Upper lobe of right lung (tissue), 1 donor: ENCODE results near the gene DIO1. TPM values are rescaled to one million over a fixed set of nuclear protein-coding genes. Genes with fewer than 3 reads are reported as not detected.
"Not testable (repeated sequence)": the region's sequence is repeated elsewhere in the genome, so short reads cannot be mapped to it uniquely, and the experiment has no call there.

Source experiments
- ATAC-seq: fragments of 200-7000 bp; cut with Tn5 transposase; one replicate; pipeline ENCODE4 v1.9.1; 2020; ENCODE audit warnings: mild to moderate bottlenecking, moderate library complexity
- DNase-seq: peaks from one replicate; pipeline ENCODE4 v3.0.0-alpha.2; 2020
- H3K27ac ChIP-seq: fragments of 200-600 bp; one replicate; pipeline ENCODE4 v1.8.0; 2022
- H3K27me3 ChIP-seq: fragments of 200-600 bp; one replicate; pipeline ENCODE4 v1.8.0; 2022; ENCODE audit warnings: mild to moderate bottlenecking
- H3K36me3 ChIP-seq: fragments of 200-600 bp; one replicate; pipeline ENCODE4 v1.8.0; 2022
- H3K4me1 ChIP-seq: fragments of 200-600 bp; one replicate; pipeline ENCODE4 v1.8.0; 2022
- H3K4me3 ChIP-seq: fragments of 200-600 bp; one replicate; pipeline ENCODE4 v1.8.0; 2022; ENCODE audit warnings: mild to moderate bottlenecking
- H3K9me3 ChIP-seq: fragments of 200-600 bp; one replicate; pipeline ENCODE4 v1.8.0; 2022
- intact Hi-C: fragments of 100-400 bp; cut with DNase I; formaldehyde crosslinking; loops from one replicate; pipeline ENCODE4 v1.11.0; 2022
- total RNA-seq: library from RNA; stranded (reverse); fragmentation: NEBNext Ultra II Directional; extraction: Animal tissue kit (Norgen Biotek cat#: 25700); gene quantifications from one replicate; pipeline ENCODE4 v1.2.1, GENCODE V29; 2021
- TF ChIP-seq, protein P1 (sequence below): fragments of 200-600 bp; IDR thresholded peaks from one replicate; pipeline ENCODE4 v1.8.0; 2022; ENCODE audit warnings: antibody characterized with exemption
- donor health status: DM: no; HTN: yes; CAD: no; lungs with severe emphysema.

The DIO1 gene
- total RNA-seq, 1 donor from 2014 or later = not detected

DNA sequence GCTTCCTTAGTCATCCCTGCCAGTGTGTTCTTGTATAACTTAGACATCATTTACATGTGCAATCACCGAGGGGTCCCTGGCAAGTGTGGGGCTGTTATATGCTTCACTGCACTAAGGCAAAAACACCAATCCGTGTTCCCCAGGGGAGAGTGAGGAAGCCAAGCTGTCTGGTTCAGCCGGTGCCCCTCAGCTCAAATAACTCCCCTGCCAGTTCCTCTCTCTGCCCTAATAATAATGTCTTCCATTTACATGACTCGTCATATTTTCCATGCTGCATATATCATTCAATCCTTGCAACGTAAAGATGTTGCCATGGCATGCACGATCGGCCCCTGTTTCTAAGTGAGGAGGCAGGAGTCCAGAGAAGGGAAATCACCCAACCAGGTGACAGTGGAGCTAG lies 31.5 kb upstream of the DIO1 start:
- ATAC-seq = no peak
- no peak for DNase-seq
- no peaks in the 10 kb centered on the region for H3K9me3 ChIP-seq
- H3K27ac ChIP-seq = no peak overlapping the region
- intact Hi-C loops = loop anchor here (10.0 kb wide), 1 partner anchor 102 kb away; no protein-coding TSS in a partner anchor
- no peaks in the 10 kb centered on the region for H3K27me3 ChIP-seq
- peaks cover 55% of the 10 kb centered on the region for H3K36me3 ChIP-seq
- TF ChIP-seq, protein P1, sequence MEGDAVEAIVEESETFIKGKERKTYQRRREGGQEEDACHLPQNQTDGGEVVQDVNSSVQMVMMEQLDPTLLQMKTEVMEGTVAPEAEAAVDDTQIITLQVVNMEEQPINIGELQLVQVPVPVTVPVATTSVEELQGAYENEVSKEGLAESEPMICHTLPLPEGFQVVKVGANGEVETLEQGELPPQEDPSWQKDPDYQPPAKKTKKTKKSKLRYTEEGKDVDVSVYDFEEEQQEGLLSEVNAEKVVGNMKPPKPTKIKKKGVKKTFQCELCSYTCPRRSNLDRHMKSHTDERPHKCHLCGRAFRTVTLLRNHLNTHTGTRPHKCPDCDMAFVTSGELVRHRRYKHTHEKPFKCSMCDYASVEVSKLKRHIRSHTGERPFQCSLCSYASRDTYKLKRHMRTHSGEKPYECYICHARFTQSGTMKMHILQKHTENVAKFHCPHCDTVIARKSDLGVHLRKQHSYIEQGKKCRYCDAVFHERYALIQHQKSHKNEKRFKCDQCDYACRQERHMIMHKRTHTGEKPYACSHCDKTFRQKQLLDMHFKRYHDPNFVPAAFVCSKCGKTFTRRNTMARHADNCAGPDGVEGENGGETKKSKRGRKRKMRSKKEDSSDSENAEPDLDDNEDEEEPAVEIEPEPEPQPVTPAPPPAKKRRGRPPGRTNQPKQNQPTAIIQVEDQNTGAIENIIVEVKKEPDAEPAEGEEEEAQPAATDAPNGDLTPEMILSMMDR = no peak
- H3K4me1 ChIP-seq = no peaks in the 10 kb centered on the region
- no peak overlapping the region for H3K4me3 ChIP-seq

DNA sequence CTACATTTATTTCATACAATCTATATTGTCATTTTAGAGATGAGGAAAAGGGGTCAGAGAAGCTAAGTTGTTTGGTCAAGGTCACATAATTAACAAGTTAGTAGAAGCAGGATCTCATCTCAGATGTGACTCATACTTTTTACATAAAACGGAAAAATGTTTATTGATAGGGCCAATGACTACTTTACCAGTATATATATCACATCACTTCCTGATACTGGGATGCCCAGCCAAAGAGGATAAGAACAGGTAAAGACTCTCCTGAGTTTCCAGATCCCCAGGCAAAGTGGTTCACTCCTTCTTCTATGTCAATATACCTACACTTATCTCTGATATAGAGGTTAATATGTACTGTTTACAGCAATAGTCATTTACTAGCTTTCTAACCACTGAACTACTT lies 25.4 kb upstream of the DIO1 start:
- no peak for DNase-seq
- intact Hi-C loops = loop anchor here (10.0 kb wide), 1 partner anchor 96 kb away; no protein-coding TSS in a partner anchor
- H3K4me3 ChIP-seq = no peak overlapping the region
- H3K9me3 ChIP-seq = no peaks in the 10 kb centered on the region
- H3K27me3 ChIP-seq = no peaks in the 10 kb centered on the region
- no peak for ATAC-seq
- H3K4me1 ChIP-seq = no peaks in the 10 kb centered on the region
- no peak overlapping the region for H3K27ac ChIP-seq
- TF ChIP-seq, protein P1 = no peak
- H3K36me3 ChIP-seq = peaks cover 86% of the 10 kb centered on the region

DNA sequence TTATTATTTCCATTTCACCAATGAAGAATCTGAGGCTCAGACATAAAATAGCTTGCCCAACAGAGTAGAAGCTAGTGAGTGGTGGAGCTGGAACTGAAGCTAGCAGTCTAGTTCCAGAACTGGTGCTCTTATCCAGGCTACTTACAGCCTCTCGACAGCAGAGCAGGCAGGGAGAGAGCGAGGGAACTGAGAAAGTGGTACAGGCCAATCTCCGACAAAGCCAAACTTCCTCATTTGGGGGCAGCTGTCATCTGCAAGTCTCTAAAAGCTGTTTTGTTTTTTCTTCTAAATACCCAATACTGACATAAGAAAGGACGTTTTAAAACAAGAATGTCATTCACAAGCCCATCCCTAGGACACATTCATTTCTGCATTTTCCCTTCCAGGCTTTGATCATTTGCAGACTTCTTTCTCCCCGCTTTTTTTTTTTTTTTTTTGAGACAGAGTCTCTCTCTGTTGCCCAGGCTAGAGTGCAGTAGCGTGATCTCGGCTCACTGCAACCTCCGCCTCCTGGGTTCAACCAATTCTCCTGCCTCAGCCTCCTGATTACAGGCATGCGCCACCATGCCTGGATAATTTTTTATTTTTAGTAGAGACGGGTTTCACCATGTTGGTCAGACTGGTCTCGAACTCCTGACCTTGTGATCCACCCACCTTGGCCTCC lies 24.4 kb upstream of the DIO1 start:
- Histone ChIP-seq H3K4me1 (no peaks in the 10 kb centered on the region), H3K27me3 (no peaks in the 10 kb centered on the region), H3K27ac (no peak overlapping the region), H3K9me3 (no peaks in the 10 kb centered on the region), H3K4me3 (no peak overlapping the region), H3K36me3 (peaks cover 86% of the 10 kb centered on the region)
- intact Hi-C loops = loop anchor here (10.0 kb wide), 1 partner anchor 95 kb away; no protein-coding TSS in a partner anchor
- TF ChIP-seq, protein P1 = no peak
- ATAC-seq = no peak
- DNase-seq = no peak

DNA sequence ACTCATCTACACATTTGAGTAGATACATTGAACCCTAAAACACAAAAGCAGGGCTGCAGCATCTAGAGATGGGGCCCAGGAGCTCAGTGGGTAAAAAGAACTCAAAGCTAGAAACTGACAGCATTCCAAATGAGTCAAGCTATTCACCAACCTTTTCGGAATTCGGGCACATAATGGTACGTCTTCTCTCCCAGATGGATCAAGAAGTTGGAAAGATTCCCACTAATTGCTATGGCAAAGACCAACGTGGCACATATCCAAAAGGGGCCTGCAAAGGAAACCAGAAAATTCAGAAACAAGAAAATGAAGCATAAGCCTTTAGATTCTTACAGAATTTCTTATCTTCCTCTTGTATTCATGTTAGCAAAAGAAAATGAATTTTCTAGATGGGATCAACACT lies 22.8 kb upstream of the DIO1 start:
- Histone ChIP-seq H3K9me3 (no peaks in the 10 kb centered on the region), H3K4me1 (no peaks in the 10 kb centered on the region), H3K4me3 (no peak overlapping the region), H3K36me3 (peaks cover 82% of the 10 kb centered on the region), H3K27me3 (no peaks in the 10 kb centered on the region), H3K27ac (no peak overlapping the region)
- TF ChIP-seq, protein P1 = no peak
- intact Hi-C loops = no loop called here
- ATAC-seq (no peak), DNase-seq (no peak)

DNA sequence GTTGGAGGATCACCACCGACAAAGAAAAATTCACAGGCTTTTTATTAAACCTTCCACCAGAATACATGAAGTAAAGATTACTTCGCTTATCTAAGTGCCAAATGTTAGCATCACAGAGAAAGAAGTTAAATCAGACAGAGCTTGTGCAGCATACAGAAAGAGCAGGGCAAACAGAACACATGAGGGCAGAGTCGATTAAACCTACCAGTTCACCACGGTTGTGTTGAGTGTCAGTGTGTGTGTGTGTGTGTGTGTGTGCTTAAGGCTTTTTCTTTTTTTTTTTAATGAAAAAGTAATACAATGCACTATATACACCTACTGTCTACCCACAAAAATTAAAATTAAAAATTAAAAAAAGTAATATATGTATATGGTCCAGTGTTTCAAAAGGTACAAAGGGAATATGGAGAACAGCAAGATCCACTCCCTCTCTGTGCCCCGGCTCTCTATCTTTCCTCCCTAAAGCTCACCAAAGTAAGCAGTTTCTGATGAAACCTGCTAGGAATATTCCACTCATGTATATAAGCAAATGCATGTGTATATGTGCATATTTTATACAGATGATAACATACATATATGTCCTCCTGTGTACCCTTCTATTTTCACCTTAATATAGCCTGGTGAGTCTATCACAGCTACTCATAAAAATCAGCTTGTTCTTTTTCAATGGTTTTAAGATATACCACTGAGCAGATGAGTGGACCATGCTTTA lies 22.1 kb upstream of the DIO1 start:
- Histone ChIP-seq H3K9me3 (no peaks in the 10 kb centered on the region), H3K4me3 (no peak overlapping the region), H3K27ac (no peak overlapping the region), H3K4me1 (no peaks in the 10 kb centered on the region), H3K36me3 (peaks cover 82% of the 10 kb centered on the region), H3K27me3 (no peaks in the 10 kb centered on the region)
- TF ChIP-seq, protein P1 = no peak
- intact Hi-C loops = no loop called here
- no peak for DNase-seq
- ATAC-seq = no peak

DNA sequence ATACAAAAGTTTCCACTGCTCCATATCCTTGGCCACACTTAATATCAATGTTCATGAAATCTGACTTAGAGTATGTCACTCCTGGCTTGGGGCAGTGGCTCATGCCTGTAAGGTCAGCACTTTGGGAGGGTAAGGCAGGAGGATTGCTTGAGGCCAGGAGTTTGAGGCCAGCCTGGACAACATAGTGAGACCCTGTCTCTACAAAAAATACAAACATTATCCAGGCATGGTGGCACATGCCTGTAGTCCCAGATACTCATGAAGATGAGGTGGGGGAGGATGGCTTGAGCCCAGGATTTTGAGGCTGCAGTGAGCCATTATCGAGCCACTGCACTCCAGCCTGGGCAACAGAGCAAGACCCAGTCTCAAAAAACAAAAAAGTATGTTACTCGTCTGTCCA lies 18.8 kb upstream of the DIO1 start:
- H3K9me3 ChIP-seq, ATAC-seq, H3K4me3 ChIP-seq, H3K4me1 ChIP-seq, DNase-seq, intact Hi-C loops, H3K27ac ChIP-seq, H3K27me3 ChIP-seq: not testable (repeated sequence)
- H3K36me3 ChIP-seq = peaks cover 76% of the 10 kb centered on the region
